Uterus (tissue), 4 donors: ENCODE measurements around the gene SSBP2. TPM values are rescaled to one million over a fixed set of nuclear protein-coding genes. Genes with fewer than 3 reads are reported as not detected.

Experiments used
- DNase-seq, 2 donors: peaks; one replicate each; pipeline ENCODE4 v3.0.0-alpha.2; 2019 to 2020
- H3K27ac ChIP-seq, 2 donors: fragments of 200-600 bp; sonication (generic); 1 replicate in 1 of 2; 2 replicates in 1 of 2; pipeline ENCODE4 v1.5.1; 2016 to 2018
- H3K27me3 ChIP-seq, 2 donors: fragments of 200-600 bp; sonication (generic); one replicate each; pipeline ENCODE4 v1.5.1; 2018 to 2019; ENCODE audit warnings: control low read depth in 1 of 2
- H3K36me3 ChIP-seq, 2 donors: fragments of 200-600 bp; sonication (generic); one replicate each; pipeline ENCODE4 v1.5.1; 2019; ENCODE audit warnings: control low read depth in 1 of 2
- H3K4me1 ChIP-seq, 2 donors: fragments of 200-600 bp; sonication (generic); one replicate each; pipeline ENCODE4 v1.5.1; 2018 to 2019; ENCODE audit warnings: control low read depth in 1 of 2
- H3K4me3 ChIP-seq, 2 donors: fragments of 200-600 bp; sonication (generic); 1 replicate in 1 of 2; 2 replicates in 1 of 2; pipeline ENCODE4 v1.5.1; 2018 to 2019; ENCODE audit warnings: mild to moderate bottlenecking in 1 of 2
- H3K9me3 ChIP-seq, 2 donors: fragments of 200-600 bp; sonication (generic); one replicate each; pipeline ENCODE4 v1.5.1; 2019; ENCODE audit warnings: control low read depth in 1 of 2
- CTCF ChIP-seq, 4 experiments: fragments of 200-600 bp in 2 of 4; fragments of 450-650 bp in 2 of 4; sonication (generic) in 2 of 4; IDR thresholded peaks; one replicate each; pipeline ENCODE4 v1.5.1; 2016 to 2019; ENCODE audit warnings: antibody characterized with exemption in 4 of 4, mild to moderate bottlenecking in 2 of 4, moderate library complexity in 1 of 4
- POLR2A ChIP-seq, 2 donors: fragments of 450-650 bp; IDR thresholded peaks; one replicate each; pipeline ENCODE4 v1.6.1; 2016; ENCODE audit warnings: antibody characterized with exemption in 2 of 2, mild to moderate bottlenecking in 1 of 2, moderate library complexity in 1 of 2
- intact Hi-C: fragments of 100-400 bp; cut with DNase I; formaldehyde crosslinking; loops from one replicate; pipeline ENCODE4 v1.15.1; 2023; ENCODE audit warnings: low total_unique reads
- total RNA-seq, 4 donors: library from RNA; depleted of rRNA in 3 of 4; stranded (reverse); fragments of >200 nt in 3 of 4; gene quantifications; one replicate each; pipeline versions ENCODE4 v1.1.0 to v1.2.4, GENCODE V29; 2014 to 2023
- donor health status: DM: yes; HTN: yes; CAD: no.

Gene SSBP2
- total RNA-seq, 4 donors from 2014 or later = 22.0 to 204 (median 90.9) TPM

- Histone ChIP-seq H3K27me3 (no peaks in the 10 kb centered on the region), H3K9me3 (no peaks in the 10 kb centered on the region), H3K36me3 (no peaks in the 10 kb centered on the region), H3K4me3 (no peak overlapping the region), H3K4me1 (no peaks in the 10 kb centered on the region), H3K27ac (no peak overlapping the region)
- TF ChIP-seq CTCF (IDR thresholded peaks at IDR 0.05) (no peak), POLR2A (IDR thresholded peaks at IDR 0.05) (no peak)
- DNase-seq = no peak
- intact Hi-C loops = no loop called here
Observed at GRCh38 chr5:81740758-81741157, 10.1 kb downstream of the SSBP2 start.

- DNase-seq = no peak
- no peak for TF ChIP-seq POLR2A (IDR thresholded peaks at IDR 0.05)
- TF ChIP-seq CTCF (IDR thresholded peaks at IDR 0.05) = no peak
- H3K4me1 ChIP-seq = no peaks in the 10 kb centered on the region
- H3K4me3 ChIP-seq = no peak overlapping the region
- no peak overlapping the region for H3K27ac ChIP-seq
- no peaks in the 10 kb centered on the region for H3K9me3 ChIP-seq
- no peaks in the 10 kb centered on the region for H3K36me3 ChIP-seq
- H3K27me3 ChIP-seq = no peaks in the 10 kb centered on the region
- intact Hi-C loops = no loop called here
Observed at GRCh38 chr5:81739291-81739690, 11.6 kb downstream of the SSBP2 start.

- H3K27ac ChIP-seq = no peak overlapping the region
- no peak for DNase-seq
- no peak overlapping the region for H3K4me3 ChIP-seq
- H3K9me3 ChIP-seq = no peaks in the 10 kb centered on the region
- TF ChIP-seq POLR2A (IDR thresholded peaks at IDR 0.05) (no peak), CTCF (IDR thresholded peaks at IDR 0.05) (no peak)
- no peaks in the 10 kb centered on the region for H3K36me3 ChIP-seq
- no peaks in the 10 kb centered on the region for H3K27me3 ChIP-seq
- peaks cover 0 to 5% of the 10 kb centered on the region in 2 donors for H3K4me1 ChIP-seq
- intact Hi-C loops = no loop called here
Observed at GRCh38 chr5:81729276-81729675, 21.6 kb downstream of the SSBP2 start.

GRCh38 chr5:81728301-81728700 is 22.6 kb downstream of the SSBP2 start:
- peaks cover 0 to 7% of the 10 kb centered on the region in 2 donors for H3K4me1 ChIP-seq
- no peaks in the 10 kb centered on the region for H3K36me3 ChIP-seq
- no peaks in the 10 kb centered on the region for H3K27me3 ChIP-seq
- TF ChIP-seq CTCF (IDR thresholded peaks at IDR 0.05) = no peak
- no peak for TF ChIP-seq POLR2A (IDR thresholded peaks at IDR 0.05)
- no peak overlapping the region for H3K27ac ChIP-seq
- H3K4me3 ChIP-seq = no peak overlapping the region
- intact Hi-C loops = no loop called here
- DNase-seq = no peak
- H3K9me3 ChIP-seq = no peaks in the 10 kb centered on the region

- no peaks in the 10 kb centered on the region for H3K9me3 ChIP-seq
- no peak overlapping the region for H3K27ac ChIP-seq
- no peak for DNase-seq
- H3K4me3 ChIP-seq = no peak overlapping the region
- intact Hi-C loops = no loop called here
- TF ChIP-seq POLR2A (IDR thresholded peaks at IDR 0.05) (no peak), CTCF (IDR thresholded peaks at IDR 0.05) (no peak)
- no peaks in the 10 kb centered on the region for H3K36me3 ChIP-seq
- peaks cover 0 to 14% of the 10 kb centered on the region in 2 donors for H3K4me1 ChIP-seq
- H3K27me3 ChIP-seq = no peaks in the 10 kb centered on the region
Observed at GRCh38 chr5:81726297-81726696, 24.6 kb downstream of the SSBP2 start.
